ENCODE measurements around the gene CDPF1.

Gene CDPF1

GRCh38 chr22:46219636-46220035 is 30.5 kb downstream of the CDPF1 start:
- TF ChIP-seq, protein P1, sequence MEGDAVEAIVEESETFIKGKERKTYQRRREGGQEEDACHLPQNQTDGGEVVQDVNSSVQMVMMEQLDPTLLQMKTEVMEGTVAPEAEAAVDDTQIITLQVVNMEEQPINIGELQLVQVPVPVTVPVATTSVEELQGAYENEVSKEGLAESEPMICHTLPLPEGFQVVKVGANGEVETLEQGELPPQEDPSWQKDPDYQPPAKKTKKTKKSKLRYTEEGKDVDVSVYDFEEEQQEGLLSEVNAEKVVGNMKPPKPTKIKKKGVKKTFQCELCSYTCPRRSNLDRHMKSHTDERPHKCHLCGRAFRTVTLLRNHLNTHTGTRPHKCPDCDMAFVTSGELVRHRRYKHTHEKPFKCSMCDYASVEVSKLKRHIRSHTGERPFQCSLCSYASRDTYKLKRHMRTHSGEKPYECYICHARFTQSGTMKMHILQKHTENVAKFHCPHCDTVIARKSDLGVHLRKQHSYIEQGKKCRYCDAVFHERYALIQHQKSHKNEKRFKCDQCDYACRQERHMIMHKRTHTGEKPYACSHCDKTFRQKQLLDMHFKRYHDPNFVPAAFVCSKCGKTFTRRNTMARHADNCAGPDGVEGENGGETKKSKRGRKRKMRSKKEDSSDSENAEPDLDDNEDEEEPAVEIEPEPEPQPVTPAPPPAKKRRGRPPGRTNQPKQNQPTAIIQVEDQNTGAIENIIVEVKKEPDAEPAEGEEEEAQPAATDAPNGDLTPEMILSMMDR (IDR thresholded peaks at IDR 0.05; ENCODE audit: insufficient read depth, missing control alignments), result no peak
- FAIRE-seq, result no peak
- no peak for DNase-seq (ENCODE audit: insufficient read length, low spot score)

DNA sequence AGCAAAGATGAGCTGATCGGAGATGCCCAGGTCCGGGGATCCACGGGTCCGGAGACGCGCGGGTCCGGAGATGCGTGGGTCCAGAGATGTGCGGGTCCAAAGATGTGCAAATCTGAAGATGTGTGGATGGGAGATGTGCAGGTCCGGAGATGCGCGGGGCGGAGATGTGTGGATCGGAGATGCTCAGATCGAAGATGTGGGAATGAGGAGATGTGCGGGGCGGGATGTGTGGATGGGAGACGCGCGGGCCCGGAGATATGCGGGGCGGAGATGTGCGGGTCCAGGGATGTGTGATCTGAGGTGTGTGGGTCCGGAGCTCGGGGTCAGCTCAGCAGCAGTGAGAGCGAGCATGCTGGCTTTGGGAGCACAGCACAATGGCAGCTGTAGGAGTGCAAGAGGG is 35.5 kb downstream of the CDPF1 start:
- TF ChIP-seq, protein P1 (IDR thresholded peaks at IDR 0.05; ENCODE audit: insufficient read depth, missing control alignments), result no peak
- FAIRE-seq, result no peak
- DNase-seq (ENCODE audit: insufficient read length, low spot score), result no peak

GRCh38 chr22:46214149-46214548 is 35.9 kb downstream of the CDPF1 start:
- FAIRE-seq (no peak), DNase-seq (ENCODE audit: insufficient read length, low spot score) (no peak)
- TF ChIP-seq, protein P1 (IDR thresholded peaks at IDR 0.05; ENCODE audit: insufficient read depth, missing control alignments), result no peak

DNA sequence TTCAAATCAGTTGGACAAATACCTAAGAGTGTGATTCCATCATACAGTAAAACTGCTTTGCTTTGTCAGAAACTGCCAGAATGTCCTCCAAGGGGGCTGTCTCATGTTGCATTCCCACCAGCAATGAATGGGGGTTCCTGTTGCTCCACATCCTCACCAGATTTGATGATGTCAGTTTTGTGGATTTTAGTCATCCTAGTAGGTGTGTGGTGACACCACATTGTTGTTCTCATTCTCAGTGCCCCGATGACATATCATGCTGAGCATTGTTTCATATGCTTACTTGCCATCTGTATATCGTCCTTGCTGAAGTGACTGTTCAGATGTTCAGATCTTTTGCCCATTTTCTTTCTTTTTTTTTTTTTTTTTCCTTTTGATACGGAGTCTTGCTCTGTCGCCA is 37.0 kb downstream of the CDPF1 start:
- no peak for DNase-seq (ENCODE audit: insufficient read length, low spot score)
- no peak for FAIRE-seq
- TF ChIP-seq, protein P1 (IDR thresholded peaks at IDR 0.05; ENCODE audit: insufficient read depth, missing control alignments), result no peak

GRCh38 chr22:46212195-46212594 is 37.9 kb downstream of the CDPF1 start:
- TF ChIP-seq, protein P1 (IDR thresholded peaks at IDR 0.05; ENCODE audit: insufficient read depth, missing control alignments), result no peak
- DNase-seq (ENCODE audit: insufficient read length, low spot score) (no peak), FAIRE-seq (no peak)

GRCh38 chr22:46209262-46209661 is 40.8 kb downstream of the CDPF1 start:
- TF ChIP-seq, protein P1 (IDR thresholded peaks at IDR 0.05; ENCODE audit: insufficient read depth, missing control alignments), result no peak
- no peak for DNase-seq (ENCODE audit: insufficient read length, low spot score)
- no peak for FAIRE-seq

GRCh38 chr22:46203601-46203980 is 46.5 kb downstream of the CDPF1 start:
- TF ChIP-seq, protein P1 (IDR thresholded peaks at IDR 0.05; ENCODE audit: insufficient read depth, missing control alignments), result no peak
- FAIRE-seq (no peak), DNase-seq (ENCODE audit: insufficient read length, low spot score) (no peak)
